ENCODE measurements around the gene LSS.
"Not testable (repeated sequence)": the region's sequence is repeated elsewhere in the genome, so short reads cannot be mapped to it uniquely, and the experiment has no call there.

The LSS gene

GRCh38 chr21:46151261-46151988 is 77.1 kb downstream of the LSS start:
- DNase-seq, result no peak

- DNase-seq, result no peak
These were observed 78.0 kb downstream of the LSS start for GRCh38 chr21:46150491-46151121.

GRCh38 chr21:46150073-46150472 is 78.5 kb downstream of the LSS start:
- no peak for DNase-seq

- DNase-seq, result no peak
These were observed 79.2 kb downstream of the LSS start for GRCh38 chr21:46149205-46149901.

GRCh38 chr21:46148106-46148505 is 80.5 kb downstream of the LSS start:
- no peak for DNase-seq

GRCh38 chr21:46147429-46147828 is 81.1 kb downstream of the LSS start:
- not testable (repeated sequence) for DNase-seq

- DNase-seq, result no peak
These were observed 81.7 kb downstream of the LSS start for GRCh38 chr21:46146856-46147255.

- DNase-seq, result no peak
These were observed 82.5 kb downstream of the LSS start for GRCh38 chr21:46145840-46146691.

- no peak for DNase-seq
These were observed 83.3 kb downstream of the LSS start for GRCh38 chr21:46145159-46145839.

- DNase-seq, result no peak
These were observed 84.0 kb downstream of the LSS start for GRCh38 chr21:46144464-46145070.

GRCh38 chr21:46142582-46143473 is 85.7 kb downstream of the LSS start:
- no peak for DNase-seq

- no peak for DNase-seq
These were observed 86.6 kb downstream of the LSS start for GRCh38 chr21:46141767-46142581.

GRCh38 chr21:46140352-46141003 is 88.1 kb downstream of the LSS start:
- not testable (repeated sequence) for DNase-seq

- no peak for DNase-seq
These were observed 88.9 kb downstream of the LSS start for GRCh38 chr21:46139686-46140085.

- no peak for DNase-seq
These were observed 90.1 kb downstream of the LSS start for GRCh38 chr21:46138383-46138970.

Measured in DMS 273 treated with DMSO at 0.1 percent for 48 hours (cell line).